SK-N-SH (cell line): ENCODE data around the gene DCAF11. TPM values are rescaled to one million over a fixed set of nuclear protein-coding genes. Genes with fewer than 3 reads are reported as not detected.

ENCODE experiments used
- CTCF ChIA-PET: fragments of 300-600, 350-600 bp; formaldehyde crosslinking; extraction: SDS; loops from one replicate; lab custom pipeline; 2021; lab: Yijun Ruan, JAX
- POLR2A ChIA-PET: fragments of 350-600 bp; sonication (Branson Sonifier 250); formaldehyde crosslinking; extraction: SDS; loops from one replicate; lab custom pipeline; 2020; ENCODE audit warnings: antibody characterized with exemption, inconsistent platforms; lab: Yijun Ruan, JAX
- DNase-seq: peaks from one replicate; pipeline ENCODE4 v3.0.0; 2012
- H2AFZ ChIP-seq: fragments of 200-600 bp; sonication (generic); 2 replicates; pipeline ENCODE4 v1.8.1; 2016; ENCODE audit warnings: antibody characterized with exemption, mild to moderate bottlenecking, low read depth
- H3F3A ChIP-seq: fragments of 200-600 bp; sonication (generic); replicated peaks from 2 replicates; pipeline ENCODE3; 2016; ENCODE audit warnings: antibody characterized with exemption, mild to moderate bottlenecking; ENCODE audit not compliant: insufficient read depth
- H3K27ac ChIP-seq, 2 experiments: fragments of 200-500 bp in 1 of 2; fragments of 200-600 bp in 1 of 2; sonication (Bioruptor generic) in 1 of 2; sonication (generic), shearing (Covaris generic) in 1 of 2; 2 replicates each; pipeline versions ENCODE4 v1.5.1 to v1.6.1; 2014 to 2016; ENCODE audit warnings: low read depth in 2 of 2, inconsistent platforms in 1 of 2, low read length in 1 of 2, mild to moderate bottlenecking in 1 of 2, mixed read lengths in 1 of 2
- H3K27me3 ChIP-seq: fragments of 200-600 bp; sonication (generic), shearing (Covaris generic); 2 replicates; pipeline ENCODE4 v1.6.1; 2016; ENCODE audit warnings: mixed run types; ENCODE audit not compliant: insufficient read depth
- H3K36me3 ChIP-seq, 2 experiments: fragments of 200-500 bp in 1 of 2; fragments of 200-600 bp in 1 of 2; sonication (Bioruptor generic) in 1 of 2; sonication (generic) in 1 of 2; replicated peaks in 1 of 2; 2 replicates each; pipeline versions ENCODE3 to v1.5.1; 2014 to 2016; ENCODE audit warnings: low read length in 1 of 2, mild to moderate bottlenecking in 1 of 2; ENCODE audit not compliant: insufficient read depth in 2 of 2, control insufficient read depth in 1 of 2
- H3K4me1 ChIP-seq, 2 experiments: fragments of 200-500 bp in 1 of 2; fragments of 200-600 bp in 1 of 2; sonication (Bioruptor generic) in 1 of 2; sonication (generic), shearing (Covaris generic) in 1 of 2; 2 replicates each; pipeline versions ENCODE4 v1.5.1 to v1.6.1; 2014 to 2016; ENCODE audit warnings: low read depth in 1 of 2, low read length in 1 of 2, mixed run types in 1 of 2; ENCODE audit not compliant: insufficient read depth in 2 of 2, control insufficient read depth in 1 of 2
- H3K4me2 ChIP-seq: fragments of 200-600 bp; sonication (generic), shearing (Covaris generic); 2 replicates; pipeline ENCODE4 v1.6.1; 2017; ENCODE audit warnings: mixed run types
- H3K4me3 ChIP-seq, 2 experiments: fragments of 200-500 bp in 1 of 2; fragments of 200-600 bp in 1 of 2; sonication (Bioruptor generic) in 1 of 2; sonication (generic), shearing (Covaris generic) in 1 of 2; 2 replicates each; pipeline versions ENCODE4 v1.5.1 to v1.8.1; 2014 to 2016; ENCODE audit warnings: low read depth in 2 of 2, inconsistent platforms in 1 of 2, low read length in 1 of 2, mild to moderate bottlenecking in 1 of 2, mixed read lengths in 1 of 2, moderate library complexity in 1 of 2
- H3K79me2 ChIP-seq: fragments of 200-600 bp; sonication (generic); 2 replicates; pipeline ENCODE4 v1.8.1; 2017; ENCODE audit warnings: mild to moderate bottlenecking; ENCODE audit not compliant: insufficient read depth
- H3K9ac ChIP-seq: fragments of 200-600 bp; sonication (generic); 2 replicates; pipeline ENCODE4 v1.6.1; 2017; ENCODE audit warnings: mixed run types
- H3K9me2 ChIP-seq: fragments of 200-600 bp; sonication (generic); 2 replicates; pipeline ENCODE4 v1.6.1; 2017; ENCODE audit warnings: mixed run types
- H3K9me3 ChIP-seq: fragments of 200-600 bp; sonication (generic); 2 replicates; pipeline ENCODE4 v1.6.1; 2017; ENCODE audit warnings: mixed run types, mild to moderate bottlenecking, moderate library complexity
- H4K20me1 ChIP-seq: fragments of 200-600 bp; sonication (generic); 2 replicates; pipeline ENCODE4 v1.6.1; 2017; ENCODE audit warnings: mild to moderate bottlenecking, mixed run types; ENCODE audit not compliant: insufficient read depth
- FOSL2 ChIP-seq: IDR thresholded peaks from 2 replicates; pipeline ENCODE4 v1.4.0; 2012; ENCODE audit warnings: low read depth, mild to moderate bottlenecking, moderate library complexity, borderline replicate concordance
- GABPA ChIP-seq: IDR thresholded peaks from 2 replicates; pipeline ENCODE4 v1.4.0; 2012; ENCODE audit warnings: low read depth, mild to moderate bottlenecking
- IRF3 ChIP-seq: fragments of 150-350 bp; IDR thresholded peaks from 2 replicates; pipeline ENCODE4 v1.6.1; 2016; ENCODE audit warnings: mild to moderate bottlenecking, low read depth, low read length
- NFIC ChIP-seq: IDR thresholded peaks from 2 replicates; pipeline ENCODE4 v1.4.0; 2012; ENCODE audit warnings: borderline replicate concordance
- NRF1 ChIP-seq: IDR thresholded peaks from 2 replicates; pipeline ENCODE4 v1.6.1; 2012; ENCODE audit warnings: low read depth, mild to moderate bottlenecking, low read length
- POLR2AphosphoS5 ChIP-seq: IDR thresholded peaks from 2 replicates; pipeline ENCODE4 v1.6.1; 2012; ENCODE audit warnings: low read depth, low read length
- REST ChIP-seq: IDR thresholded peaks from 2 replicates; pipeline ENCODE4 v1.6.1; 2012; ENCODE audit warnings: mild to moderate bottlenecking, low read depth, low read length, moderate library complexity
- RFX5 ChIP-seq: IDR thresholded peaks from 2 replicates; pipeline ENCODE4 v1.6.1; 2012; ENCODE audit warnings: mild to moderate bottlenecking, improper control_type of control experiment, low read length
- USF1 ChIP-seq: IDR thresholded peaks from 2 replicates; pipeline ENCODE4 v1.4.0; 2012; ENCODE audit warnings: low read depth, borderline replicate concordance
- WGBS: methylation state at CpG from one replicate; pipeline ENCODE4 v1.1.6; 2017; ENCODE audit warnings: low lambda C conversion rate; 5-methylcytosine and 5-hydroxymethylcytosine counted together
- polyA plus RNA-seq, 3 experiments: library from polyadenylated mRNA; depleted of rRNA; stranded (reverse); fragments of >200 nt; gene quantifications; 2 replicates each; pipeline ENCODE4 v1.2.3, GENCODE V29; 2012

The DCAF11 gene
- polyA plus RNA-seq, 1 of the 3 experiments (the other 2 are of a cell fraction): 34.6 TPM

GRCh38 chr14:24132976-24133375, 18.4 kb downstream of the DCAF11 start:
- CTCF ChIA-PET: interaction anchor here (0.7 to 2.6 kb wide), 4 partner anchors 16 to 790 kb away, joined by 3 to 13 read pairs (median 3); partner anchors contain the start of gene IRF9

More at GRCh38 chr14:24132976-24133375, 18.4 kb downstream of the DCAF11 start:
- no peak for TF ChIP-seq POLR2AphosphoS5
- no peak for TF ChIP-seq NFIC
- TF ChIP-seq NRF1: no peak
- TF ChIP-seq IRF3: no peak
- TF ChIP-seq GABPA: no peak
- TF ChIP-seq RFX5: no peak
- TF ChIP-seq REST: no peak
- TF ChIP-seq USF1: no peak
- no peak for TF ChIP-seq FOSL2
- 98% methylated on average over 2 of the region's 2 CpGs for WGBS
- Histone ChIP-seq H3K27me3 (no peaks in the 10 kb centered on the region), H3K27ac (no peak overlapping the region), H3K9me3 (no peaks in the 10 kb centered on the region), H4K20me1 (no peaks in the 10 kb centered on the region), H3K4me1 (peaks cover 0 to 26% of the 10 kb centered on the region in 2 experiments; a peak in 1 of 4 replicates), H3K36me3 (peaks cover 4 to 7% of the 10 kb centered on the region in 2 experiments), H2AFZ (no peak overlapping the region), H3K9ac (no peak overlapping the region), H3F3A (peaks cover 7% of the 10 kb centered on the region), H3K4me2 (no peak overlapping the region), H3K4me3 (no peak overlapping the region), H3K9me2 (no peaks in the 10 kb centered on the region), H3K79me2 (peaks cover 4% of the 10 kb centered on the region; the same call in 1 of the 2 replicates)
- no peak for DNase-seq
- POLR2A ChIA-PET: interaction anchor here (0.7 kb wide), 1 partner anchor 42 kb away, joined by 3 read pairs; no protein-coding TSS in a partner anchor
